HepG2 (cell line): ENCODE data around the gene ZNF428. TPM values are rescaled to one million over a fixed set of nuclear protein-coding genes. Genes with fewer than 3 reads are reported as not detected.
A peak's percentile ranks its signal among the peaks of the same experiment; 100 is the strongest.

Experiments used
- ATAC-seq: fragments of 200-7000 bp; cut with Tn5 transposase; 3 replicates; pipeline ENCODE4 v1.9.1; 2020; ENCODE audit warnings: mild to moderate bottlenecking, moderate library complexity
- BruUV-seq: library from RNA; stranded (reverse); fragments of 400-500 nt; replicated peaks from 2 replicates; lab custom pipeline; 2021; lab: Mats Ljungman, UMichigan
- CTCF ChIA-PET: fragments of 300-600 bp; formaldehyde crosslinking; extraction: SDS; loops from one replicate; lab custom pipeline; 2021; ENCODE audit warnings: low total read pairs, inconsistent platforms, low intra/inter-chr PET ratio; lab: Yijun Ruan, JAX
- POLR2A ChIA-PET: fragments of 350-600 bp; sonication (Branson Sonifier 250); formaldehyde crosslinking; loops from one replicate; lab custom pipeline; 2020; ENCODE audit warnings: antibody characterized with exemption, inconsistent platforms; lab: Yijun Ruan, JAX
- DNase-seq: peaks from one replicate; pipeline ENCODE4 v3.0.0-alpha.2; 2015; ENCODE audit warnings: low spot score
- FAIRE-seq: peaks from 3 replicates; lab custom pipeline; 2011; peaks lifted over from hg19 to GRCh38; lab: Jason Lieb, UNC
- H2AFZ ChIP-seq: one replicate; pipeline ENCODE4 v1.6.1; 2011; ENCODE audit warnings: low read length, inconsistent platforms
- H3K27ac ChIP-seq: fragments of 300-600 bp; 3 replicates; pipeline ENCODE4 v1.8.0; 2011; ENCODE audit warnings: mixed run types, mild to moderate bottlenecking, mixed read lengths, low read length, inconsistent platforms; ENCODE audit not compliant: insufficient read depth; ENCODE audit errors: extremely low read length
- H3K27me3 ChIP-seq, 2 experiments: fragments of 200-600 bp in 1 of 2; 2 replicates in 1 of 2; 3 replicates in 1 of 2; pipeline versions ENCODE4 v1.6.0 to v1.8.0; 2011; ENCODE audit warnings: low read length in 2 of 2, mild to moderate bottlenecking in 2 of 2, moderate library complexity in 2 of 2, inconsistent platforms in 1 of 2; ENCODE audit not compliant: insufficient read depth in 2 of 2, control insufficient read depth in 1 of 2
- H3K36me3 ChIP-seq, 2 experiments: fragments of 200-600 bp in 1 of 2; replicated peaks in 1 of 2; 2 replicates in 1 of 2; 3 replicates in 1 of 2; pipeline versions ENCODE4 v1.5.1 to v1.8.0; 2011; ENCODE audit warnings: low read length in 2 of 2, inconsistent platforms in 1 of 2; ENCODE audit not compliant: insufficient read depth in 2 of 2, control insufficient read depth in 1 of 2
- H3K4me1 ChIP-seq: 2 replicates; pipeline ENCODE4 v1.5.1; 2012; ENCODE audit warnings: low read length, inconsistent platforms; ENCODE audit not compliant: insufficient read depth
- H3K4me2 ChIP-seq: 2 replicates; pipeline ENCODE4 v1.6.0; 2011; ENCODE audit warnings: low read depth, low read length, inconsistent platforms
- H3K4me3 ChIP-seq, 3 experiments: fragments of 200-600 bp in 1 of 3; sonication (generic), shearing (Covaris generic) in 1 of 3; replicated peaks in 1 of 3; 2 replicates each; pipeline ENCODE4 v1.5.1; 2011 to 2016; ENCODE audit warnings: low read length in 3 of 3, inconsistent platforms in 2 of 3, low read depth in 2 of 3, mild to moderate bottlenecking in 2 of 3, control low read depth in 1 of 3, mixed read lengths in 1 of 3; ENCODE audit not compliant: insufficient read depth in 1 of 3
- H3K79me2 ChIP-seq: one replicate; pipeline ENCODE4 v1.6.1; 2011; ENCODE audit warnings: low read length, inconsistent platforms; ENCODE audit not compliant: insufficient read depth
- H3K9ac ChIP-seq: 2 replicates; pipeline ENCODE4 v1.6.0; 2011; ENCODE audit warnings: mild to moderate bottlenecking, low read depth, low read length, inconsistent platforms; ENCODE audit not compliant: insufficient read depth
- H3K9me3 ChIP-seq: 2 replicates; pipeline ENCODE4 v1.5.1; 2012; ENCODE audit warnings: mild to moderate bottlenecking, low read length
- H4K20me1 ChIP-seq: 2 replicates; pipeline ENCODE4 v1.6.0; 2011; ENCODE audit warnings: inconsistent platforms, mild to moderate bottlenecking, low read length, moderate library complexity; ENCODE audit not compliant: insufficient read depth
- AGO2 ChIP-seq: fragments of 200-400 bp; formaldehyde crosslinking; optimal IDR thresholded peaks from 2 replicates; pipeline ENCODE3; 2017; ENCODE audit warnings: mild to moderate bottlenecking, low read depth, low read length, moderate library complexity
- ZBTB33 ChIP-seq: sonication (generic); formaldehyde crosslinking; IDR thresholded peaks from 2 replicates; pipeline ENCODE4 v1.4.0; 2020; ENCODE audit warnings: missing genetic modification reagents
- WGBS: methylation state at CpG from one replicate; pipeline ENCODE4 v1.1.6; 2017; ENCODE audit warnings: low lambda C conversion rate; 5-methylcytosine and 5-hydroxymethylcytosine counted together
- in situ Hi-C: cut with HindIII; loops from 2 replicates; pipeline ENCODE4 v1.10.0; 2017; ENCODE audit warnings: low pct_unique_long_range_greater_than_20kb; ENCODE audit not compliant: extremely low pct_ligation_motif_present
- intact Hi-C: fragments of 100-400 bp; cut with micrococcal nuclease; formaldehyde crosslinking; loops from one replicate; pipeline ENCODE4 v1.10.0; 2022; ENCODE audit not compliant: unreplicated experiment
- polyA plus RNA-seq, 8 experiments: library from polyadenylated mRNA; depleted of rRNA in 3 of 8; stranded (reverse) in 7 of 8; unstranded in 1 of 8; fragments of >200 nt; fragmentation: Illumina TruSeq in 4 of 8; extraction: Trizol in 4 of 8; gene quantifications; 2 replicates each; pipeline versions ENCODE4 v1.2.1 to v1.2.3, GENCODE V29; 2011 to 2016; ENCODE audit warnings: low read depth in 4 of 8, missing spikeins in 1 of 8, mixed read lengths in 1 of 8; ENCODE audit not compliant: insufficient read depth in 1 of 8
- total RNA-seq, 5 experiments: library from RNA; depleted of rRNA; stranded (reverse); fragments of >200 nt; fragmentation: Illumina TruSeq; extraction: Trizol; gene quantifications; 2 replicates each; pipeline ENCODE4 v1.2.3, GENCODE V29; 2016; ENCODE audit warnings: low read depth in 1 of 5
- TF ChIP-seq, protein P1 (sequence below): sonication (generic); formaldehyde crosslinking; IDR thresholded peaks from 2 replicates; pipeline ENCODE4 v1.8.1; 2022; ENCODE audit warnings: low read depth, mild to moderate bottlenecking, missing genetic modification reagents

The ZNF428 gene
- total and polyA plus RNA-seq, 2 of the 13 experiments (the other 11 are each of a cell fraction or from before 2014, with no cell fraction given), result 10.4 to 26.9 TPM

- no peak overlapping the region for H3K9ac ChIP-seq
- H2AFZ ChIP-seq, result no peak overlapping the region
- H4K20me1 ChIP-seq, result no peaks in the 10 kb centered on the region
- in situ Hi-C loops (no loop called here), intact Hi-C loops (no loop called here)
- FAIRE-seq (no peak), DNase-seq (no peak), ATAC-seq (no peak)
- no peak overlapping the region for H3K4me3 ChIP-seq
- peaks cover 11% of the 10 kb centered on the region for H3K4me1 ChIP-seq
- ChIA-PET CTCF (no interaction called here), POLR2A (interaction anchor here (1.0 kb wide), 1 partner anchor 10 kb away, joined by 5 read pairs; no protein-coding TSS in a partner anchor)
- H3K27me3 ChIP-seq, result no peaks in the 10 kb centered on the region
- 94% methylated on average over 30 of the region's 30 CpGs for WGBS
- H3K9me3 ChIP-seq, result no peaks in the 10 kb centered on the region
- BruUV-seq, result no TSS peak
- H3K27ac ChIP-seq, result no peak overlapping the region
- TF ChIP-seq, protein P1, sequence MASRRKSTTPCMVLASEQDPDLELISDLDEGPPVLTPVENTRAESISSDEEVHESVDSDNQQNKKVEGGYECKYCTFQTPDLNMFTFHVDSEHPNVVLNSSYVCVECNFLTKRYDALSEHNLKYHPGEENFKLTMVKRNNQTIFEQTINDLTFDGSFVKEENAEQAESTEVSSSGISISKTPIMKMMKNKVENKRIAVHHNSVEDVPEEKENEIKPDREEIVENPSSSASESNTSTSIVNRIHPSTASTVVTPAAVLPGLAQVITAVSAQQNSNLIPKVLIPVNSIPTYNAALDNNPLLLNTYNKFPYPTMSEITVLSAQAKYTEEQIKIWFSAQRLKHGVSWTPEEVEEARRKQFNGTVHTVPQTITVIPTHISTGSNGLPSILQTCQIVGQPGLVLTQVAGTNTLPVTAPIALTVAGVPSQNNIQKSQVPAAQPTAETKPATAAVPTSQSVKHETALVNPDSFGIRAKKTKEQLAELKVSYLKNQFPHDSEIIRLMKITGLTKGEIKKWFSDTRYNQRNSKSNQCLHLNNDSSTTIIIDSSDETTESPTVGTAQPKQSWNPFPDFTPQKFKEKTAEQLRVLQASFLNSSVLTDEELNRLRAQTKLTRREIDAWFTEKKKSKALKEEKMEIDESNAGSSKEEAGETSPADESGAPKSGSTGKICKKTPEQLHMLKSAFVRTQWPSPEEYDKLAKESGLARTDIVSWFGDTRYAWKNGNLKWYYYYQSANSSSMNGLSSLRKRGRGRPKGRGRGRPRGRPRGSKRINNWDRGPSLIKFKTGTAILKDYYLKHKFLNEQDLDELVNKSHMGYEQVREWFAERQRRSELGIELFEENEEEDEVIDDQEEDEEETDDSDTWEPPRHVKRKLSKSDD (CRISPR knock-in tag), result no peak
- TF ChIP-seq AGO2 (peak; percentile 31), ZBTB33 (peak; percentile 64; the same call in 1 of the 2 replicates)
- no peak overlapping the region for H3K4me2 ChIP-seq
- peaks cover 2% of the 10 kb centered on the region for H3K79me2 ChIP-seq
- H3K36me3 ChIP-seq, result peaks cover 0 to 2% of the 10 kb centered on the region in 2 experiments; a peak in 1 of 5 replicates
These were observed 5.5 kb upstream of the ZNF428 start for GRCh38 chr19:43624933-43625332.
